MM.1S (cell line): Measurements from ENCODE around the gene PDE4B.
"Not testable (repeated sequence)": the region's sequence is repeated elsewhere in the genome, so short reads cannot be mapped to it uniquely, and the experiment has no call there.

Experiments
- DNase-seq: peaks from one replicate; pipeline ENCODE4 v3.0.0-alpha.2; 2015
- H2AFZ ChIP-seq: fragments of 300-600 bp; sonication (generic); 2 replicates; pipeline ENCODE4 v1.6.0; 2016; ENCODE audit warnings: antibody characterized with exemption, low read length
- H3F3A ChIP-seq: fragments of 300-600 bp; sonication (generic); 2 replicates; pipeline ENCODE4 v1.6.1; 2016; ENCODE audit warnings: mild to moderate bottlenecking, antibody characterized with exemption, low read length, moderate library complexity, mixed read lengths; ENCODE audit not compliant: insufficient read depth
- H3K27ac ChIP-seq: fragments of 300-600 bp; sonication (generic); 2 replicates; pipeline ENCODE4 v1.5.1; 2016; ENCODE audit warnings: mild to moderate bottlenecking, low read length
- H3K27me3 ChIP-seq: fragments of 300-600 bp; sonication (generic); replicated peaks from 2 replicates; pipeline ENCODE4 v1.6.0; 2016; ENCODE audit warnings: low read length; ENCODE audit not compliant: insufficient read depth
- H3K36me3 ChIP-seq: fragments of 300-600 bp; sonication (generic); replicated peaks from 2 replicates; pipeline ENCODE4 v1.6.1; 2016; ENCODE audit warnings: mild to moderate bottlenecking, low read length, mixed read lengths; ENCODE audit not compliant: insufficient read depth
- H3K4me1 ChIP-seq: fragments of 300-600 bp; sonication (generic); 2 replicates; pipeline ENCODE4 v1.6.1; 2016; ENCODE audit warnings: low read length, mixed read lengths
- H3K4me2 ChIP-seq: fragments of 300-600 bp; sonication (generic); 2 replicates; pipeline ENCODE4 v1.6.0; 2016; ENCODE audit warnings: low read depth, low read length
- H3K4me3 ChIP-seq: fragments of 300-600 bp; sonication (generic); 2 replicates; pipeline ENCODE4 v1.5.1; 2016; ENCODE audit warnings: low read length, mixed read lengths
- H3K79me2 ChIP-seq: fragments of 300-600 bp; sonication (generic); 2 replicates; pipeline ENCODE4 v1.6.1; 2016; ENCODE audit warnings: mixed run types, low read length, mixed read lengths
- H3K9ac ChIP-seq: fragments of 300-600 bp; sonication (generic); 2 replicates; pipeline ENCODE4 v1.6.1; 2016; ENCODE audit warnings: low read length, mixed read lengths
- H3K9me2 ChIP-seq: fragments of 300-600 bp; sonication (generic); replicated peaks from 2 replicates; pipeline ENCODE4 v1.6.1; 2016; ENCODE audit warnings: mild to moderate bottlenecking, low read length, mixed read lengths; ENCODE audit not compliant: insufficient read depth
- H3K9me3 ChIP-seq: fragments of 300-600 bp; sonication (generic); replicated peaks from 2 replicates; pipeline ENCODE4 v1.6.1; 2016; ENCODE audit warnings: mild to moderate bottlenecking, low read length, mixed read lengths; ENCODE audit not compliant: insufficient read depth
- H4K20me1 ChIP-seq: fragments of 300-600 bp; sonication (generic); 2 replicates; pipeline ENCODE4 v1.6.1; 2016; ENCODE audit warnings: mild to moderate bottlenecking, low read length, moderate library complexity, mixed read lengths; ENCODE audit not compliant: insufficient read depth
- EZH2 ChIP-seq: fragments of 300-600 bp; sonication (generic); optimal IDR thresholded peaks from 2 replicates; pipeline ENCODE3; 2017; ENCODE audit warnings: low read depth, mild to moderate bottlenecking, antibody characterized with exemption, low read length, mixed read lengths
- EZH2phosphoT487 ChIP-seq: fragments of 300-600 bp; sonication (generic); IDR thresholded peaks from 2 replicates; pipeline ENCODE4 v1.6.1; 2018; ENCODE audit warnings: antibody characterized with exemption, low read length
- TF ChIP-seq, protein P1 (sequence below): fragments of 300-600 bp; sonication (generic); IDR thresholded peaks from 2 replicates; pipeline ENCODE4 v1.5.1; 2016; ENCODE audit warnings: antibody characterized with exemption, low read length, mixed read lengths

Gene PDE4B

DNA sequence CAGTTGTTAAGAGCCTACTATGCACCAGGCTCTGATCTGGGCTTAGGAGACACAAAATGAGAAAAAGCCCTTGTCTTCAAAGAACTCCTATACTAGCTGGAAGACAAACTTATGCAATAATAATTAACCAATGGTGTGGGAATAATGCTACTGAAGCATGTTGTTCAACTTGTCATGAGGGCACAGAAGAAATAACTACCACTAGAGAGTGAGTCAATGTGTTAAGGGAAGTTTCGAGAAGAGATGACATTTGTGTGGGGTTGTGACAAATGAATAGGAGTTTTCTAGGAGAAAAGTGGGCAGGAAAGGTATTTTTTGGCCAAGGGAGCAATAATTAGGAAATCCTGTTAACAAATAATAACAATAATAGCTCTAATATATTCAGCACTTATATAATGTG lies 205.0 kb downstream of the PDE4B start:
- Histone ChIP-seq H3K27ac (no peak overlapping the region), H4K20me1 (no peaks in the 10 kb centered on the region)

DNA sequence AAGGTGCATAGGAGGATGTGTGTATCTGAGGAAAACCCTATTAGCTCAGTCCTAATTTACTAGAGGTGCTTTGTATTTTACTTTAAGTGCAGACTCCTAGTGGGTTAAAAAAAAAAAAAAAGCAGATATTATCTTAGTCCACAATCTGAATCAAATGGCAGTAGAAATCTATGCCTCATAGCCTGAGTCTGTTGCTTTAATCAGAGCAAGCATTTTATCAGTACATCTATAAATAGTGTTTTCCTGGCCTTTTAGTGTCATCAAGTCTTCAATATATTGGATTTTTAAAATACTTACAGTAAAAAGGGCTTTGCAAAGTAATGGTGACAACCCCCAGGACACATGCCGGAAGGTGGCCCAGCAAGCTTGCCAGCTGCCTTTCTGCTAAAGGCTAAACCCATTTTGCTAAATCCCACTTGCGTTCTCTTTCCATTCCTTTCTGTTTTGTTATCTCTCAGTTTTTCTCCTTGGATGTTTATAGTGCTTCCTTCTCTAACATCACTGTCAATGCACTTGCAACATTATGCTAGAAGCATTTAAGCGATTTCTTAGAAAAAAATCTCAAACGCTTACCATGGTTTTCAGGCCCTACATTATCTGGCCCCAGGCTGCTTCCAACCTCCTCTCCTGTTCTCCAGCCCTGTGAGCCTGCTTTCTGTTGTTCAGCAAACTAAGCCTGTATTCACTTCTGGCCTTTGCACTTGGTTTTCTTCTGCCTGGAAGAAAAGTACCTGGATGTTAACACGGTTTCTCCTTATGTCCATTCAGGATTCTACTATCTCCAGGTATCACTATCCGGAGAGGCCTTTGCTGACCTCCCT lies 206.3 kb downstream of the PDE4B start:
- H3K4me3 ChIP-seq: no peak overlapping the region
- no peak overlapping the region for H3K27ac ChIP-seq
- H3K27me3 ChIP-seq: no peaks in the 10 kb centered on the region

More for the DNA sequence above, 205.0 kb downstream of the PDE4B start:
- H3K4me3 ChIP-seq: no peak overlapping the region
- no peaks in the 10 kb centered on the region for H3K4me1 ChIP-seq
- no peak overlapping the region for H2AFZ ChIP-seq
- H3K4me2 ChIP-seq: no peak overlapping the region
- no peaks in the 10 kb centered on the region for H3K36me3 ChIP-seq
- H3K27me3 ChIP-seq: no peaks in the 10 kb centered on the region
- H3K9me2 ChIP-seq: no peaks in the 10 kb centered on the region
- H3F3A ChIP-seq: no peaks in the 10 kb centered on the region
- no peaks in the 10 kb centered on the region for H3K9me3 ChIP-seq
- no peaks in the 10 kb centered on the region for H3K79me2 ChIP-seq
- no peak overlapping the region for H3K9ac ChIP-seq
- TF ChIP-seq EZH2phosphoT487: no peak
- TF ChIP-seq EZH2: no peak
- TF ChIP-seq, protein P1, sequence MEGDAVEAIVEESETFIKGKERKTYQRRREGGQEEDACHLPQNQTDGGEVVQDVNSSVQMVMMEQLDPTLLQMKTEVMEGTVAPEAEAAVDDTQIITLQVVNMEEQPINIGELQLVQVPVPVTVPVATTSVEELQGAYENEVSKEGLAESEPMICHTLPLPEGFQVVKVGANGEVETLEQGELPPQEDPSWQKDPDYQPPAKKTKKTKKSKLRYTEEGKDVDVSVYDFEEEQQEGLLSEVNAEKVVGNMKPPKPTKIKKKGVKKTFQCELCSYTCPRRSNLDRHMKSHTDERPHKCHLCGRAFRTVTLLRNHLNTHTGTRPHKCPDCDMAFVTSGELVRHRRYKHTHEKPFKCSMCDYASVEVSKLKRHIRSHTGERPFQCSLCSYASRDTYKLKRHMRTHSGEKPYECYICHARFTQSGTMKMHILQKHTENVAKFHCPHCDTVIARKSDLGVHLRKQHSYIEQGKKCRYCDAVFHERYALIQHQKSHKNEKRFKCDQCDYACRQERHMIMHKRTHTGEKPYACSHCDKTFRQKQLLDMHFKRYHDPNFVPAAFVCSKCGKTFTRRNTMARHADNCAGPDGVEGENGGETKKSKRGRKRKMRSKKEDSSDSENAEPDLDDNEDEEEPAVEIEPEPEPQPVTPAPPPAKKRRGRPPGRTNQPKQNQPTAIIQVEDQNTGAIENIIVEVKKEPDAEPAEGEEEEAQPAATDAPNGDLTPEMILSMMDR: no peak
- DNase-seq: no peak

DNA sequence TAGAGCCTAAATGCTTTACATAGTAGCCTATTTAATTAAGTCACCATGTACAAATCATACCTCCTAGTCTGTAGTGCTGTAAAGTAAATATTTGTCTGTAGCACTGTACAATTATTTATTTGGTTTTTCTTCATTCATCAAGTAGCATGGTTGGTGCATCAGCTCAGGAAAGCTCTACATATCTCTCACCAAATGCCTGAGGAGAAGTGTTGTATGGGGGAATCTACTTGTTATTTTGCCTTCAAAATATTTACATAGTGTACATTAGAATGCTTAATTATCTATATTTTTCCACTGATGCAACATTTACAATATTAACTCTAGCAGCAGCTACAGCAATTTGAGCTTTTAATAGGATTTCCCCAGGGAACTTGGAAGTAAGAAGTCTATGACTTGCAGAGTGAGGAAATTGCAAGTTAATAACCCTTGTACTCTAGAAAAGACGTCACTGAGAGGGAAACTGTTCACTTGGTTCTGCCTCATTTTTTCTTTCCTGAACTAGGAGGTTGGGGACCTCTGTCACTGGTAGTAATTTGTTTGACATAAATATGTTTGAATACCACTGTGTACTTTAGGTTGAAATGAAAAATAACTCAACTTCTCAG lies 207.4 kb downstream of the PDE4B start:
- Histone ChIP-seq H3K4me1 (peaks cover 17% of the 10 kb centered on the region), H2AFZ (no peak overlapping the region), H3K36me3 (no peaks in the 10 kb centered on the region), H3K79me2 (no peaks in the 10 kb centered on the region), H3K4me2 (no peak overlapping the region), H3K9ac (no peak overlapping the region), H3K9me2 (no peaks in the 10 kb centered on the region), H3K27me3 (no peaks in the 10 kb centered on the region), H3K9me3 (no peaks in the 10 kb centered on the region), H3K4me3 (no peak overlapping the region), H3F3A (peaks cover 7% of the 10 kb centered on the region; the same call in 1 of the 2 replicates), H4K20me1 (no peaks in the 10 kb centered on the region), H3K27ac (no peak overlapping the region)
- no peak for DNase-seq
- TF ChIP-seq, protein P1: no peak
- TF ChIP-seq EZH2: no peak
- no peak for TF ChIP-seq EZH2phosphoT487

More for the DNA sequence above, 206.3 kb downstream of the PDE4B start:
- DNase-seq: no peak
- H3K9me2 ChIP-seq: no peaks in the 10 kb centered on the region
- H3K4me1 ChIP-seq: peaks cover 11% of the 10 kb centered on the region
- H3K79me2 ChIP-seq: no peaks in the 10 kb centered on the region
- no peaks in the 10 kb centered on the region for H3K9me3 ChIP-seq
- no peak overlapping the region for H3K9ac ChIP-seq
- H3K4me2 ChIP-seq: no peak overlapping the region
- no peak overlapping the region for H2AFZ ChIP-seq
- no peak for TF ChIP-seq EZH2phosphoT487
- peaks cover 3% of the 10 kb centered on the region; the same call in 1 of the 2 replicates for H3F3A ChIP-seq
- H3K36me3 ChIP-seq: no peaks in the 10 kb centered on the region
- no peaks in the 10 kb centered on the region for H4K20me1 ChIP-seq

DNA sequence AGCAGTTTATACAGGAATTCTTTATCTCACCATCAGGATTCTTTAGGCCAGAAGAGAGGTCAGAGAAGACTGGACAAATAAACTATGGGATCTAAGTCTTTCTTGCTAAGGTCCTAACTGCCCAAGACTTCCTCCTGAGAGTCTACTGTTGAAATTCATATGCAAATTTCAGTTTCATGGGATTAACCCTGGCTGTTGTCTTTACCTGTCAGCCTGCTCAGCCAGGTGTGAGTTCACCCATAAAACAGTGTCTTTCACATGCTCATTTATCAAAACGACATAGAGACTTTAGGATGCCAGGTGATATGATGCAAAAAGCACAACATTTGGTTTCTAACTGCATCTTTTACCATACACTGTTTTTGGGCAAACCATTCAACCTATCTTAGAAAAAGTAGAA lies 211.0 kb downstream of the PDE4B start:
- Histone ChIP-seq H3K4me3 (no peak overlapping the region), H3K4me2 (peak overlapping the region; percentile 10; the same call in 1 of the 2 replicates), H4K20me1 (no peaks in the 10 kb centered on the region), H3K9me3 (no peaks in the 10 kb centered on the region), H3K79me2 (no peaks in the 10 kb centered on the region), H2AFZ (no peak overlapping the region), H3F3A (peaks cover 7% of the 10 kb centered on the region; the same call in 1 of the 2 replicates), H3K36me3 (no peaks in the 10 kb centered on the region), H3K9me2 (no peaks in the 10 kb centered on the region), H3K4me1 (peaks cover 23% of the 10 kb centered on the region), H3K9ac (no peak overlapping the region), H3K27me3 (no peaks in the 10 kb centered on the region), H3K27ac (peak overlapping the region; percentile 32; the same call in 1 of the 2 replicates)
- peak; percentile 86 for DNase-seq
- TF ChIP-seq, protein P1: no peak
- no peak for TF ChIP-seq EZH2phosphoT487
- TF ChIP-seq EZH2: no peak

DNA sequence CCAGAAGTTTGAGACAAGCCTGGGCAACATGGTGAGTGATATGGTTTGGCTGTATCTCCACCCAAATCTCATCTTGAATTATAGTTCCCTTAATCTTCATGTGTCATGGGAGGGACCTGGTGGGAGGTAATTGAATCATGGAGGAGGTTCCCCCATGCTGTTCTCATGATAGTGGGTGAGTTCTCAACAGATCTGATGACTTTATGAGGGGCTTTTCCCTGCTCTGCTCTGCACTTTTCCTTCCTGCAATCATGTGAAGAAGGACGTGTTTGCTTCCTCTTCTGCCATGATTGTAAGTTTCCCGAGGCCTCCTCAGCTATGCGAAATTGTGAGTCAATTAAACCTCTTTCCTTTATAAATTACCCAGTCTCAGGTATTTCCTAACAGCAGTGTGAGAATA lies 213.8 kb downstream of the PDE4B start:
- H3K9me2 ChIP-seq, DNase-seq, H3K79me2 ChIP-seq, H3K4me3 ChIP-seq, H3K27ac ChIP-seq, H3K9ac ChIP-seq, H3K9me3 ChIP-seq, H3K4me2 ChIP-seq, H3F3A ChIP-seq, H4K20me1 ChIP-seq, H3K27me3 ChIP-seq, H3K36me3 ChIP-seq, H2AFZ ChIP-seq: not testable (repeated sequence)
- peaks cover 23% of the 10 kb centered on the region for H3K4me1 ChIP-seq
